H1 (cell line): Measurements from ENCODE around the gene LRP1-AS. TPM values are rescaled to one million over a fixed set of nuclear protein-coding genes. Genes with fewer than 3 reads are reported as not detected.

Source experiments
- CHD7 ChIP-seq: fragments of 300-600 bp; sonication (generic); IDR thresholded peaks from 2 replicates; pipeline ENCODE4 v1.7.1; 2012; ENCODE audit warnings: low read length, moderate library complexity, mild to moderate bottlenecking, inconsistent platforms; ENCODE audit not compliant: insufficient replicate concordance
- SIX5 ChIP-seq: IDR thresholded peaks from 2 replicates; pipeline ENCODE4 v1.6.1; 2011; ENCODE audit warnings: mild to moderate bottlenecking, low read depth, low read length
- SUZ12 ChIP-seq: fragments of 200-600 bp; sonication (generic); IDR thresholded peaks from 2 replicates; pipeline ENCODE4 v1.6.1; 2012; ENCODE audit warnings: mild to moderate bottlenecking, inconsistent platforms, low read length, moderate library complexity, mixed read lengths
- polyA plus RNA-seq, 7 experiments: library from polyadenylated mRNA; depleted of rRNA in 3 of 7; stranded (reverse) in 5 of 7; unstranded in 2 of 7; fragments of >200 nt in 5 of 7; fragments of 200-250 nt in 2 of 7; gene quantifications; 1 replicate in 5 of 7; 2 replicates in 1 of 7; 4 replicates in 1 of 7; pipeline versions ENCODE4 v1.2.1 to v1.2.3, GENCODE V29; 2011 to 2013; ENCODE audit warnings: missing spikeins in 2 of 7, mixed read lengths in 2 of 7
- total RNA-seq: library from RNA; stranded (reverse); fragmentation: NEBNext Ultra II Directional; extraction: Animal tissue kit (Norgen Biotek cat#: 25700); gene quantifications from 2 replicates; pipeline ENCODE4 v1.2.1, GENCODE V29; 2021

The LRP1-AS gene
- total and polyA plus RNA-seq, 2 of the 8 experiments (the other 6 are each of a cell fraction or from before 2014, with no cell fraction given): not detected

GRCh38 chr12:57170408-57170807 lies 23.0 kb upstream of the LRP1-AS start (continued):
- no peak for TF ChIP-seq SUZ12
- TF ChIP-seq SIX5: no peak
- no peak for TF ChIP-seq CHD7
- TF ChIP-seq, all 59 proteins: peak for 0
